ENCODE results near the gene MYH4. TPM values are rescaled to one million over a fixed set of nuclear protein-coding genes. Genes with fewer than 3 reads are reported as not detected.

MYH4 gene
- total and polyA plus RNA-seq, 9 of the 15 experiments (the other 6 are each of a cell fraction or from before 2014, with no cell fraction given), result not detected

GRCh38 chr17:10421211-10421610 is 48.1 kb downstream of the MYH4 start (continued):
- TF ChIP-seq BCLAF1 (IDR thresholded peaks at IDR 0.05; ENCODE audit: borderline replicate concordance in 1 of 2, control insufficient read depth in 1 of 2, low read depth in 2 of 2, low read length in 1 of 2) (no peak), EP300 (IDR thresholded peaks at IDR 0.05; ENCODE audit: low read length) (no peak)

GRCh38 chr17:10420811-10421210 is 48.5 kb downstream of the MYH4 start:
- 0% methylated on average over 2 of the region's 2 CpGs for WGBS (ENCODE audit: insufficient coverage, low coverage, missing lambda C conversion rate)
- H2AFZ ChIP-seq (ENCODE audit: low read depth, low read length), result no peak overlapping the region
- H3K36me3 ChIP-seq (ENCODE audit: control insufficient read depth, insufficient read depth, low read length), result no peaks in the 10 kb centered on the region
- DNase-seq (ENCODE audit: extremely low read depth in 1 of 4, low spot score in 3 of 4), result no peak
- H3K4me2 ChIP-seq (ENCODE audit: insufficient read depth, low read length), result no peak overlapping the region
- H3K4me3 ChIP-seq, result no peak overlapping the region
- H3K9me3 ChIP-seq (replicated peaks; ENCODE audit: control insufficient read depth, insufficient read depth, low read depth, low read length), result no peaks in the 10 kb centered on the region
- POLR2A ChIA-PET, result no interaction called here
- intact Hi-C loops (cut with micrococcal nuclease), result no loop called here
- no peaks in the 10 kb centered on the region for H3K9me1 ChIP-seq (ENCODE audit: control insufficient read depth, insufficient read depth, low read length)
- BruUV-seq (replicated peaks), result no TSS peak
- no peak overlapping the region for H3K27ac ChIP-seq (ENCODE audit: extremely low read depth, low read depth, low read length)
- ATAC-seq, result no peak
- no peaks in the 10 kb centered on the region for H3K4me1 ChIP-seq (replicated peaks in 1 of 2; ENCODE audit: control insufficient read depth in 2 of 2, insufficient read depth in 2 of 2, low read length in 2 of 2)
- no peaks in the 10 kb centered on the region for H4K20me1 ChIP-seq (replicated peaks; ENCODE audit: control insufficient read depth, insufficient read depth, low read length)
- no peaks in the 10 kb centered on the region for H3K27me3 ChIP-seq (ENCODE audit: control insufficient read depth in 2 of 2, insufficient read depth in 2 of 2, low read length in 2 of 2)
- in situ Hi-C loops (cut with MboI), result no loop called here
- H3K9ac ChIP-seq (ENCODE audit: insufficient read depth in 1 of 2, low read depth in 2 of 2, low read length in 2 of 2), result no peak overlapping the region
- FAIRE-seq, result no peak
- CTCF ChIA-PET (ENCODE audit: low intra/inter-chr PET ratio), result no interaction called here
- H3K79me2 ChIP-seq (ENCODE audit: control insufficient read depth, insufficient read depth, low read length), result no peaks in the 10 kb centered on the region
- TF ChIP-seq ZNF696 (CRISPR knock-in tag; conservative IDR thresholded peaks at IDR 0.05) (no peak), ETS2 (tag; IDR thresholded peaks at IDR 0.05; ENCODE audit: borderline replicate concordance, poor library complexity, severe bottlenecking) (no peak), CGGBP1 (CRISPR knock-in tag; IDR thresholded peaks at IDR 0.05) (no peak), JUN (IDR thresholded peaks at IDR 0.05; ENCODE audit: borderline replicate concordance, low read depth, low read length) (no peak), JUN (CRISPR knock-in tag; IDR thresholded peaks at IDR 0.05; ENCODE audit: borderline replicate concordance) (no peak), ZNF507 (tag; conservative IDR thresholded peaks at IDR 0.05) (no peak), ETV1 (tag; conservative IDR thresholded peaks at IDR 0.05; ENCODE audit: low read depth) (no peak), FOXP1 (CRISPR knock-in tag; IDR thresholded peaks at IDR 0.05) (no peak), BRD4 (IDR thresholded peaks at IDR 0.05) (no peak), NCOA2 (IDR thresholded peaks at IDR 0.05; ENCODE audit: partially characterized antibody in 2 of 2) (no peak), ZBTB12 (CRISPR knock-in tag; IDR thresholded peaks at IDR 0.05) (no peak), HOMEZ (CRISPR knock-in tag; IDR thresholded peaks at IDR 0.05) (no peak), ZNF197 (CRISPR knock-in tag; IDR thresholded peaks at IDR 0.05; ENCODE audit: low read depth) (no peak), HDAC6 (IDR thresholded peaks at IDR 0.05; ENCODE audit: low read depth, low read length) (no peak), RNF2 (IDR thresholded peaks at IDR 0.05) (no peak)
